H1 (cell line): ENCODE results near the gene NONO. TPM values are rescaled to one million over a fixed set of nuclear protein-coding genes. Genes with fewer than 3 reads are reported as not detected.

Source experiments
- CTCF ChIA-PET: fragments of 300-600 bp; sonication (Branson Sonifier 250); formaldehyde crosslinking; loops from one replicate; lab custom pipeline; 2021; ENCODE audit not compliant: partially characterized antibody; lab: Charles Lee
- POLR2A ChIA-PET: fragments of 300-600 bp; sonication (Branson Sonifier 250); formaldehyde crosslinking; loops from one replicate; lab custom pipeline; 2021; ENCODE audit warnings: inconsistent platforms; ENCODE audit not compliant: partially characterized antibody; lab: Charles Lee
- DNase-seq, 2 experiments: peaks; one replicate each; pipeline versions ENCODE4 v3.0.0 to v3.0.0-alpha.2; 2010 to 2022; ENCODE audit warnings: low spot score in 2 of 2, low read depth in 1 of 2, mixed read lengths in 1 of 2
- FAIRE-seq: peaks from 2 replicates; lab custom pipeline; 2011; peaks lifted over from hg19 to GRCh38; lab: Jason Lieb, UNC
- H2AFZ ChIP-seq: 2 replicates; pipeline ENCODE4 v1.8.1; 2012; ENCODE audit warnings: low read length, inconsistent platforms
- H2AK5ac ChIP-seq: 2 replicates; pipeline ENCODE4 v1.6.1; 2013; ENCODE audit warnings: low read depth, low read length
- H2BK120ac ChIP-seq: replicated peaks from 2 replicates; pipeline ENCODE3; 2013; ENCODE audit warnings: low read depth, low read length, inconsistent platforms
- H2BK12ac ChIP-seq: 2 replicates; pipeline ENCODE4 v1.6.1; 2013; ENCODE audit warnings: low read depth, low read length
- H2BK15ac ChIP-seq: 2 replicates; pipeline ENCODE4 v1.6.1; 2013; ENCODE audit warnings: low read length
- H2BK20ac ChIP-seq: 2 replicates; pipeline ENCODE4 v1.6.1; 2013; ENCODE audit warnings: low read length
- H2BK5ac ChIP-seq: 2 replicates; pipeline ENCODE4 v1.6.1; 2013; ENCODE audit warnings: low read depth, low read length
- H3K14ac ChIP-seq: 2 replicates; pipeline ENCODE4 v1.6.1; 2013; ENCODE audit warnings: inconsistent platforms; ENCODE audit not compliant: insufficient read length
- H3K18ac ChIP-seq: 2 replicates; pipeline ENCODE4 v1.6.1; 2013; ENCODE audit warnings: low read length; ENCODE audit errors: extremely low read depth
- H3K23ac ChIP-seq: 2 replicates; pipeline ENCODE4 v1.6.1; 2013; ENCODE audit warnings: inconsistent platforms; ENCODE audit not compliant: insufficient read length
- H3K23me2 ChIP-seq: 2 replicates; pipeline ENCODE4 v1.6.1; 2013; ENCODE audit warnings: low read depth, low read length
- H3K27ac ChIP-seq: 2 replicates; pipeline ENCODE4 v1.6.1; 2011; ENCODE audit warnings: low read depth, low read length, inconsistent platforms
- H3K27me3 ChIP-seq, 4 experiments: replicated peaks in 1 of 4; 1 replicate in 1 of 4; 2 replicates in 3 of 4; pipeline versions ENCODE4 v1.6.1 to v1.8.1; 2011 to 2013; ENCODE audit warnings: low read length in 3 of 4, mild to moderate bottlenecking in 3 of 4, inconsistent platforms in 2 of 4, mixed read lengths in 2 of 4, moderate library complexity in 1 of 4; ENCODE audit not compliant: control insufficient read depth in 3 of 4, insufficient read depth in 3 of 4; ENCODE audit errors: extremely low read depth in 1 of 4
- H3K36me3 ChIP-seq, 4 experiments: 2 replicates each; pipeline versions ENCODE4 v1.6.1 to v1.8.1; 2011 to 2013; ENCODE audit warnings: mild to moderate bottlenecking in 4 of 4, low read length in 3 of 4, moderate library complexity in 2 of 4, control low read depth in 1 of 4, inconsistent platforms in 1 of 4; ENCODE audit not compliant: insufficient read depth in 4 of 4, control insufficient read depth in 2 of 4
- H3K4ac ChIP-seq: replicated peaks from 2 replicates; pipeline ENCODE3; 2013; ENCODE audit warnings: low read length, low read depth, mixed read lengths, inconsistent platforms; ENCODE audit not compliant: insufficient read length
- H3K4me1 ChIP-seq, 4 experiments: replicated peaks in 1 of 4; 1 replicate in 1 of 4; 2 replicates in 3 of 4; pipeline versions ENCODE4 v1.6.1 to v1.8.1; 2011 to 2013; ENCODE audit warnings: low read length in 3 of 4, inconsistent platforms in 2 of 4, mixed read lengths in 1 of 4; ENCODE audit not compliant: insufficient read depth in 4 of 4, control insufficient read depth in 3 of 4
- H3K4me2 ChIP-seq, 2 experiments: 2 replicates each; pipeline versions ENCODE4 v1.6.1 to v1.8.1; 2011 to 2013; ENCODE audit warnings: low read depth in 2 of 2, low read length in 2 of 2, control low read depth in 1 of 2, inconsistent platforms in 1 of 2, mild to moderate bottlenecking in 1 of 2; ENCODE audit not compliant: insufficient read depth in 1 of 2
- H3K4me3 ChIP-seq, 4 experiments: fragments of 200-600, 300-600 bp in 1 of 4; sonication (generic), shearing (Covaris generic), sonication (Bioruptor Twin) in 1 of 4; 2 replicates each; pipeline versions ENCODE4 v1.5.1 to v1.8.1; 2011 to 2016; ENCODE audit warnings: low read length in 4 of 4, low read depth in 3 of 4, control low read depth in 2 of 4, inconsistent platforms in 2 of 4, mild to moderate bottlenecking in 2 of 4, mixed read lengths in 1 of 4, moderate library complexity in 1 of 4; ENCODE audit not compliant: insufficient read depth in 2 of 4; ENCODE audit errors: extremely low read depth in 1 of 4
- H3K56ac ChIP-seq: replicated peaks from 2 replicates; pipeline ENCODE3; 2013; ENCODE audit warnings: low read depth, mild to moderate bottlenecking, mixed read lengths, low read length, inconsistent platforms; ENCODE audit not compliant: insufficient read length
- H3K79me1 ChIP-seq: 2 replicates; pipeline ENCODE4 v1.6.1; 2013; ENCODE audit warnings: low read depth, low read length, control low read depth
- H3K79me2 ChIP-seq, 2 experiments: 2 replicates each; pipeline versions ENCODE4 v1.6.1 to v1.8.1; 2012 to 2013; ENCODE audit warnings: low read length in 2 of 2, mild to moderate bottlenecking in 2 of 2, inconsistent platforms in 1 of 2; ENCODE audit not compliant: insufficient read depth in 2 of 2, control insufficient read depth in 1 of 2
- H3K9ac ChIP-seq, 4 experiments: replicated peaks in 1 of 4; 1 replicate in 1 of 4; 2 replicates in 3 of 4; pipeline versions ENCODE4 v1.6.1 to v1.8.1; 2011 to 2013; ENCODE audit warnings: low read depth in 3 of 4, low read length in 3 of 4, control low read depth in 2 of 4, mild to moderate bottlenecking in 2 of 4, moderate library complexity in 2 of 4, inconsistent platforms in 1 of 4; ENCODE audit errors: extremely low read depth in 1 of 4
- H3K9me3 ChIP-seq, 2 experiments: 2 replicates each; pipeline versions ENCODE4 v1.6.1 to v1.8.1; 2012 to 2013; ENCODE audit warnings: mild to moderate bottlenecking in 2 of 2, moderate library complexity in 2 of 2, control low read depth in 1 of 2, inconsistent platforms in 1 of 2, low read depth in 1 of 2, low read length in 1 of 2, mixed read lengths in 1 of 2; ENCODE audit not compliant: insufficient read depth in 2 of 2
- H4K20me1 ChIP-seq, 2 experiments: replicated peaks in 1 of 2; 2 replicates each; pipeline versions ENCODE3 to v1.8.1; 2011 to 2013; ENCODE audit warnings: inconsistent platforms in 2 of 2, low read length in 2 of 2, mild to moderate bottlenecking in 1 of 2; ENCODE audit not compliant: insufficient read depth in 2 of 2, control insufficient read depth in 1 of 2
- H4K5ac ChIP-seq: 2 replicates; pipeline ENCODE4 v1.6.1; 2013; ENCODE audit warnings: low read length, low read depth, mixed read lengths, inconsistent platforms; ENCODE audit not compliant: insufficient read length
- H4K8ac ChIP-seq: 2 replicates; pipeline ENCODE4 v1.8.0; 2013; ENCODE audit warnings: mild to moderate bottlenecking, moderate library complexity, low read length, inconsistent platforms; ENCODE audit not compliant: insufficient read depth; ENCODE audit errors: extremely low read depth
- H4K91ac ChIP-seq: replicated peaks from 2 replicates; pipeline ENCODE3; 2013; ENCODE audit warnings: low read length, mixed read lengths, inconsistent platforms; ENCODE audit not compliant: insufficient read length
- SUZ12 ChIP-seq: fragments of 200-600 bp; sonication (generic); IDR thresholded peaks from 2 replicates; pipeline ENCODE4 v1.6.1; 2012; ENCODE audit warnings: mild to moderate bottlenecking, inconsistent platforms, low read length, moderate library complexity, mixed read lengths
- WGBS, 2 experiments: shearing (Covaris generic) in 1 of 2; methylation state at CpG; one replicate each; pipeline versions ENCODE4 v1.1.6 to v1.1.7; 2013 to 2015; ENCODE audit warnings: low lambda C conversion rate in 2 of 2, mixed read lengths in 2 of 2, inconsistent platforms in 1 of 2, low coverage in 1 of 2, missing lambda C conversion rate in 1 of 2; ENCODE audit not compliant: insufficient replicate concordance in 2 of 2, insufficient coverage in 1 of 2, insufficient read length in 1 of 2; ENCODE audit errors: extremely low coverage in 1 of 2, missing lambda C conversion rate in 1 of 2; 5-methylcytosine and 5-hydroxymethylcytosine counted together
- polyA plus RNA-seq, 7 experiments: library from polyadenylated mRNA; depleted of rRNA in 3 of 7; stranded (reverse) in 5 of 7; unstranded in 2 of 7; fragments of >200 nt in 5 of 7; fragments of 200-250 nt in 2 of 7; gene quantifications; 1 replicate in 5 of 7; 2 replicates in 1 of 7; 4 replicates in 1 of 7; pipeline versions ENCODE4 v1.2.1 to v1.2.3, GENCODE V29; 2011 to 2013; ENCODE audit warnings: missing spikeins in 2 of 7, mixed read lengths in 2 of 7
- total RNA-seq: library from RNA; stranded (reverse); fragmentation: NEBNext Ultra II Directional; extraction: Animal tissue kit (Norgen Biotek cat#: 25700); gene quantifications from 2 replicates; pipeline ENCODE4 v1.2.1, GENCODE V29; 2021
- TF ChIP-seq, protein P1 (sequence below): IDR thresholded peaks from 2 replicates; pipeline ENCODE4 v1.6.1; 2012; ENCODE audit warnings: low read length, inconsistent platforms

Gene NONO
- total and polyA plus RNA-seq, 2 of the 8 experiments (the other 6 are each of a cell fraction or from before 2014, with no cell fraction given): 641 to 728 TPM

DNA sequence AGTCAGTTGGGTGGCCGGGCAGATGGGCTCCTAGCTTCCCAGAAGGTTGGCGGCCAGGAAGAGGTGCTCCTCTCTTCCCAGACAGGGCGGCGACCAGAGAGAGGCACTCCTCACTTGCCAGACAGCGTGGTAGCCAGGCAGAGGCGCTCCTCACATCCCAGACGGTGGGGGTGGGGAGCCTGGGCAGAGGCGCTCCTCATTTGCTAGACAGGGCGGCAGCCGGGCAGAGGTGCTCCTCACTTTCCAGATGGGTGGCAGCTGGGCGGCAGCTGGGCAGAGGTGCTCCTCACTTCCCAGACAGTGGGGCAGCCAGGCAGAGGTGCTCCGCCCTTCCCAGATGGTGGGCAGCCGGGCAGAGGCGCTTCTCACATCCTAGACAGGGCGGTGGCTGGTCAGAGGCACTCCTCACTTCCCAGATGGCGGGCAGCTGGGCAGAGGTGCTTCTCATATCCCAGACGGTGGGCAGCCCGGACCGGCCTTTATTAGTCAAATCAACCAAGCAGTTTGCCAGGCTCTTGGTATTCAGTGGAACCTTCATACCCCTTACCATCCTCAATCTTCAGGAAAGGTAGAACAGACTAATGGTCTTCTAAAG, 13.5 kb upstream of the NONO start:
- DNase-seq: no peak

More for the DNA sequence above, 13.5 kb upstream of the NONO start:
- no peaks in the 10 kb centered on the region for H4K20me1 ChIP-seq
- no peak overlapping the region for H4K5ac ChIP-seq
- WGBS, 2 experiments: 95% methylated on average over 5 of the region's 19 CpGs; no CpG with 5 or more reads in 1 of the 2 experiments
- H3K4me1 ChIP-seq: no peaks in the 10 kb centered on the region
- H3K56ac ChIP-seq: no peak overlapping the region
- H3K79me1 ChIP-seq: no peaks in the 10 kb centered on the region
- no peak for FAIRE-seq
- H2BK5ac ChIP-seq: no peak overlapping the region
- no peak overlapping the region for H3K4ac ChIP-seq
- no peak overlapping the region for H2BK20ac ChIP-seq
- H2BK12ac ChIP-seq: no peak overlapping the region
- no peak overlapping the region for H3K27ac ChIP-seq
- no peak overlapping the region for H3K4me2 ChIP-seq
- H3K4me3 ChIP-seq: no peak overlapping the region
- H2BK120ac ChIP-seq: no peak overlapping the region
- no peak overlapping the region for H3K23ac ChIP-seq
- H3K18ac ChIP-seq: no peak overlapping the region
- TF ChIP-seq, protein P1, sequence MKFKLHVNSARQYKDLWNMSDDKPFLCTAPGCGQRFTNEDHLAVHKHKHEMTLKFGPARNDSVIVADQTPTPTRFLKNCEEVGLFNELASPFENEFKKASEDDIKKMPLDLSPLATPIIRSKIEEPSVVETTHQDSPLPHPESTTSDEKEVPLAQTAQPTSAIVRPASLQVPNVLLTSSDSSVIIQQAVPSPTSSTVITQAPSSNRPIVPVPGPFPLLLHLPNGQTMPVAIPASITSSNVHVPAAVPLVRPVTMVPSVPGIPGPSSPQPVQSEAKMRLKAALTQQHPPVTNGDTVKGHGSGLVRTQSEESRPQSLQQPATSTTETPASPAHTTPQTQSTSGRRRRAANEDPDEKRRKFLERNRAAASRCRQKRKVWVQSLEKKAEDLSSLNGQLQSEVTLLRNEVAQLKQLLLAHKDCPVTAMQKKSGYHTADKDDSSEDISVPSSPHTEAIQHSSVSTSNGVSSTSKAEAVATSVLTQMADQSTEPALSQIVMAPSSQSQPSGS: no peak
- TF ChIP-seq SUZ12: no peak
- TF ChIP-seq, all 59 proteins: peak for 0
- Histone ChIP-seq H3K79me2 (no peaks in the 10 kb centered on the region), H3K9me3 (no peaks in the 10 kb centered on the region; a peak in 1 of 4 replicates), H2AFZ (no peak overlapping the region), H2AK5ac (no peak overlapping the region), H3K27me3 (no peaks in the 10 kb centered on the region), H3K9ac (no peak overlapping the region), H3K23me2 (no peaks in the 10 kb centered on the region), H4K8ac (no peak overlapping the region), H3K36me3 (no peaks in the 10 kb centered on the region), H3K14ac (no peak overlapping the region), H4K91ac (no peak overlapping the region), H2BK15ac (no peak overlapping the region)
- ChIA-PET CTCF (interaction anchor here (1.7 kb wide), 1 partner anchor 25 kb away, joined by 3 read pairs; no protein-coding TSS in a partner anchor), POLR2A (interaction anchor here (0.9 to 1.4 kb wide), 2 partner anchors 12 to 13 kb away, joined by 4 read pairs; partner anchors contain the start of gene NONO)
